Right hindlimb (tissue), 1 donor: Measurements from ENCODE around the gene RBM24.
"Not testable (repeated sequence)": the region's sequence is repeated elsewhere in the genome, so short reads cannot be mapped to it uniquely, and the experiment has no call there.

Experiments used
- DNase-seq: peaks from one replicate; pipeline ENCODE4 v3.0.0-alpha.2; 2018

The RBM24 gene

DNA sequence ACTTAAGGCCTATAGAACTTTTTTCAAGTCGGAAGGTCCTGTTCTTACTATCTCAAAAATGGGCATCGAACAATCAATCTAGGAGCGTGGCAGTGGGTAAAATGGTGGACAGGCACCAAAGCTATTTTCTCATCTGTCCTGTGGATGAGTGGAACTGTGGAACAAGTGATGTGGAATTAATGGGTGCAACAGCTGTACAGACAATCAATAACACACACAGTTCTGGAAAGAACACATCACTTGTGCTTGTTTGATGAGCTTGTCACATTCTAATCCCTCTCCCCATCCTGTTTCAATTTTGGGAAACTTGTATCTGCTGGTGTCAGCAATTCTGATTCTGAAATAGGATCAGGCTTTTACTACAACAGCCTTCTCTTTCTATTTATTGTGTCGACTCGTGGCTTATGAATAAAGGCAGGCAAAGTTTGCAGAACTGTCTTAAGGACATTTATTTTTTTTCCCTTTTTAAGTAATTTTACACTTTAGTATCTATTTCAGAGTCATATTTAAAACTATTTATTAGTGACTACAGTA is 11.5 kb downstream of the RBM24 start:
- DNase-seq = no peak

DNA sequence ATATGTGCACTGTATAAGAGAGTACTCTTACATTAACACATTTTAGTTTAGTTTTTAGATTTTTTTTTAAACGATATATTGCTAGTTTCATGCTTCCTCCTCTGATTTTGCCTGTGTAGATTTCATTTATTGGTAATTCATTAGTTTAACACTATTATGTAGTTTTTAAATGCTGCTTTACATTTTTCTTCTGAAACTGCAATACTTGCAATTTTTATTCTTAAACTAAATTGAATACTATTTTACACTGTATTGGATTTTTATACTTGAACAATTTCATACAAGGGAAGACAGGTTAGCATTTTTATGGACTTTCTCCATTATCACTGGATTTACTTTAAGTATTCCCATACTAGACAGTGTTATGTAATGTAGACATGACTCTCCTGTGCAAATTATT is 12.2 kb downstream of the RBM24 start:
- no peak for DNase-seq

DNA sequence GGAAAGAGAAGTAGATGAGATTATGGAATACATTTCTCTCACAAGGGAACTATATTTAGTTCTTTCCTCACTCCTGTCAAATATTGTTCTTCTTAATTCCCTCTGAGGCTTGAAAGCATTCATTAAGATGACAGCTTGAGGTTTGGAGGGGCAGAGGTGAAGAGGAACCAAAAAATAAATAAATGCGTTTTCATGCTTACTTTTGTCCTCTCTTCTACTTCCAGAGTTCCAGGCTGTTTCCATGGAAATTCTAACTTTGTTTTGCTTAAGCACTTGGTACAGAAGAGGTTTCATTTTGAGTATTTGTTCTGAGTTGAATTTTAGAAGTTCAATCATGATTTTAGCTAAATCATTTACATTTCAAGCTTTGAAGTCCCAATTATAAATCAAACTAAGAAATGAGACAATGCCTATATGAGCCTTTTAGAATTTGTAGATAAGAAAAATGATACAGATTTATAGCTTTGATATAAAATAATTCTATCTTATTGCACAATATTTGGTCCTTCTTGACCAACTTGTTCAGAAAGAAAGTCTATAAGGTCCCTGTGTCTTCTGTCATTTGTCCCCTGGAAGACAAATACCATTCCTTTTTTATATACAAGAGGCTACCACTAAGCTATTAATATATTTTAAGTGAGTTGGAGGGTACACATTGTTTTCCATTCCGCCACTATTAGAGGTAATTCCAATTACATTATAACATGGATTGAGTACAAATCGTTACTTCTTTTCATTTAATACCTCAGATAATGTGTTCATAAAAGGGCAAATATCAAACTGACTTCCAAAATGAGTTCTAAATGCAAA is 16.3 kb downstream of the RBM24 start:
- DNase-seq = no peak

DNA sequence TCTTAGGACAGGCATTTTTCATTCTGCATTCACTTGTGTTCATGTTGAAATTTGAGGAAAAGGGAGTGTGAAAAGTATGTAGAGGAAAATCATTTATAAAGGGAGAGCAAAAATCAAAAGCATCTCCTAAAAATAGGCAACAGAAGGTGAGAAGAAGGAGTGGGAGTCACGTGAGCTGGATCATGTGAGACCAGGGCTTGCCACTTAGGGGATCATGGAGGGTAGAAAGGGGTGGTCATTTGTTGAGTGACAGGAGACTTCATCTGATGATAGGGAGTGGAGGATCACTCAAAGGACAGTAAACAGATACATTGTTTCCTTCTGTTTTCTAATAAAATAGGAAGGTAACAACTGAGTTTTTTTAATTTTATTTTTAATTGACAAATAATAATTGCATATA is 17.1 kb downstream of the RBM24 start:
- DNase-seq = no peak

DNA sequence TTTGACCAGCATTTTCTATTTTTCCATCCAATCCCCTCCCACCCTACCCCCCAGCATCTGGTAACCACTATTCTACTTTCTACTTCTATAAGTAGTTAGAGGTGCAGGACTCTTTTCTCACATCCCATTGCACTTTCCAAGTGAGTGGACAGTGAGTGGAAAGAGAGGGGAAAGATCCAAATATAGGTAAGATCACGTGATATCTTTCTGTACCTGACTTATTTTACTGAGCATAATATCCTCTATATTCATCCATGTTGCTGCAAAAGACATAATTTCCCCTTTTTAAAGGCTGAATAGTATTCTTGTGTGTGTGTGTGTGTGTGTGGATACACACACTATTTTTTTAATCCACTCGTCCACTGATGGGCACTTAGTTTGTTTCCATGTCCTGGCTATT is 18.1 kb downstream of the RBM24 start:
- no peak for DNase-seq

DNA sequence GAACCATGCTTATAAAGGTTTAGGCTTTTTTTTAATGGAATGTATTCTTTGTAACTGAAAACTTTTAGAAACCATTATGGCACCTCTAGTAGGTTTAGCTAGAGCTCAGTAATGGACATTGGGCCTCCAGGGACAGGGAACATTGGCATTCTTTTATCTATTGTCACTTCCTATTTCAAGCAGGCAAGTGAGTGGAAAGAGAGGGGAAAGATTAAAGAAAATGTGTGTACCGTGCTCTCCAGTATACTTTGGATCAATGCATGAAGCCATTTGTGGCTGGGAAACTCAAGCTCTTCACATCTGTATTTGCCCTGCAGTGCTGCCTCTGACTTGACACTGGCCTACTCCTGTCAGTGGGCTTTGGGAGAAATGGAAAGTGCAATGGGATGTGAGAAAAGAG is 18.6 kb downstream of the RBM24 start:
- no peak for DNase-seq

DNA sequence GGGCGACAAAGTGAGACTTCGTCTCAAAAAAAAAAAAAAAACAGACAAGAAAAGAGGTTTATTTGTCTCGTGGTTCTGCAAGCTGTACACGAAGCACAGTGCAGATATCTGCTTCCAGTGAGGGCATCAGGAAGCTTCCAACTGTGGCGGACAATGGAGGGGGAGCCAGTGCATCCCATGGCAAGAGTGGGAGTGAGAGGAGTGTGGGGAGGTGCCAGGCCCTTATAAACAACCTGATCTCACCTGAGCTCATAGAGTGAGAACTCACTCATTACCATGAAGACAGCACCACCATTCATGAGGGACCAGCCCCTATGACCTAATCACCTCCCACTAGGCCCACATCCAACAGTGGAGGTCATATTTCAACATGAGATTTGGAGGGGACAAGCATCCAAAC is 19.5 kb downstream of the RBM24 start:
- DNase-seq = no peak

DNA sequence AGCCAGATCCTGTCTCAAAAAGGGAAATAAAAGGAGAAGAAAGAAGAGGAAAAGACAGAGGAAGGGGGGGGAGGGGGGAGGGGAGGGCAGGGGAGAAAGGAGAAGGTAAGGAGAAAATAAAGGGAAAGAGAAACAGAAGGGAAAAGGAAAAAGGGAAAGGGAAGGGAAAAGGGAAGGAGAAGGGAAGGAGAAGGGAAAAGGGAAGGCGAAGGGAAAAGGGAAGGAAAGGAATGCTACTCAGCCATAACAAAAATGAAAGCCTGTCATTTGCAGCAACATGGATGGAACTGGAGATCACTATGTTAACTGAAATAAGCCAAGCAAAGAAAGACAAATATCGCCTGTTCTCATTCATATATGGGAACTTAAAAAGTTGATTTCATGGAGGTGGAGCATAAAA is 22.3 kb downstream of the RBM24 start:
- DNase-seq = no peak

DNA sequence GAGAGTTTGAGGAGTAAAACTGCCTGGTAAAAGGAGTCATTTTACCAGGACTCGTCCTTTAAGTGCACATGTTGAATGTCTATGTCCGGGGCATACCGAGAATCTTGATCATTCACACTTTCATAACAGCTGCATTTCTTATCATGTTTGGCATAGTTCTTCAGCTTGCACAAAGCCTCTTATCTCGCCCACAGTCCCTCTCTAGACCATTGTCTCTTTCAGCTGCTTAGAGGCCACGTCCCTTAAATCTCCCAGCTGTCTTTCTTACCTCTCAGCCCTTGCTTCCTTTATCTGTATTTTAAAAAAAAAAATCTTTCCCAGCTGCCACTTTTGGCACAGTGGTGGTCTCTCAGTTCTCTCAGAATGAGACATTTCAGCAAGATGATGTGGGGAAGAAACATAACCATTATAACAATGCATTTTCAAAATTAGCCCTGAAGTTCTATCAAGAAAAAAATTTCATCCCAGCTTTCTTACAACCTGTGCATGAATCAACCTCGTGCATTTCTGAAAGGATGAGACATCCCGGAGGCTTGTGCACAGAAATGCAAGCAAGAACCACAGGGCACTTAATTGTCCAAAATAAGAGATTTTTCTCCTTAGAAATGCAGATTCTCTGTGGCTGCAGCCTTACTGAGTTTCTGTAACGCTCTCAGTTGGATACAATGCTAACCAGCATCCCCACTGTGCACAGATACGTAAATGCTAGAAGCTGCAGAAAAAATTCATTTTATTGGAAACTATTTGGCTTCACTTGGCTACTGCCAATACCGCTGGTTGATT is 24.2 kb downstream of the RBM24 start:
- DNase-seq = no peak

DNA sequence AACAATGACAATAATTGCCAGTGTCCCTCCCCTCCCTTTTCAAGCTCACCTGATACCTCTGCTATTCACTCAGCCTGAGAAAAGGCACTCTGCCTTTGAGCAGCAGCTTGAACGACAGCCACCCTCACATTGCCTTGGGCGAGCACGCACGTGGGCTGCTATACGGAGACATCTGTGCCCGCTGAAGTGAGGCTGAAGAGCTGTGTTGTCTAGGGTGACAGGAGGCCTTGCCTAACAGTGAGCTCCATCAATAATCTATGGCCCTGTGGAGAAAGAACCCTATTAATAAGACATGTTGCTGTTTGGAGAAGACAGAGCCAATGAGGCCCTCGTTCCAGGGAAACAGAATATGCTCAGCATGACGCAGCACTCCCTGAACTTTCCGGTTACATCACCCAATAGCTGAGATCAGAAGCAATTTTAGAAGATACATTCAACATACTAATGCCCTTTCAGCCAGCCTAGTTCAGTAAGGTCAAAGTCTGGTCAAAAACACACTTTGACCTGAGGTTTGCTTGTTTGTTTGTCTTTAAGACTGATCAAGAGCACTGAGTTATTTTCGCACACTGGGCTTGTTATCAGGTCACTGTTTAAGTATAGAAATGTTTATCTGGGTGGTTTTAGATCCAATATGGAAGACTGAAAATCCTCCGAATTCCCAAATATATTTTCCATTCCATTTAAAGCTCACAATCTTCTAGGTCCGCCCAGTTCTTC is 30.6 kb downstream of the RBM24 start:
- DNase-seq = no peak

DNA sequence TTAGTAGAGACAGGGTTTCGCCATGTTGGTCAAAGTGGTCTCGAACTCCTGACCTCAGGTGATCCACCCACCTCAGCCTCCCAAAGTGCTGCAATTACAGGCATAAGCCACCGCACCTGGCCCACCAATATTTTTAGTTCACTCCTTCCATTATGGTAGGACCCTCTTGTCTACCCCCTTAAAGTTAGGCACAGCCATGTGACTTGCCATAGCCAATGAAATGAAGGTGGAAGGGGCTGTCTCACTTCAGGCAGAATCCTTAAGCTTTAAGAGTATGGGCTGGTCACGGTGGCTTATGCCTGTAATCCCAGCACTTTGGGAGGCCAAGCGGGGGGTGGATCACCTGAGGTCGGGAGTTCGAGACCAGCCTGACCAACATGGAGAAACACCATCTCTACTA is 32.1 kb downstream of the RBM24 start:
- not testable (repeated sequence) for DNase-seq

DNA sequence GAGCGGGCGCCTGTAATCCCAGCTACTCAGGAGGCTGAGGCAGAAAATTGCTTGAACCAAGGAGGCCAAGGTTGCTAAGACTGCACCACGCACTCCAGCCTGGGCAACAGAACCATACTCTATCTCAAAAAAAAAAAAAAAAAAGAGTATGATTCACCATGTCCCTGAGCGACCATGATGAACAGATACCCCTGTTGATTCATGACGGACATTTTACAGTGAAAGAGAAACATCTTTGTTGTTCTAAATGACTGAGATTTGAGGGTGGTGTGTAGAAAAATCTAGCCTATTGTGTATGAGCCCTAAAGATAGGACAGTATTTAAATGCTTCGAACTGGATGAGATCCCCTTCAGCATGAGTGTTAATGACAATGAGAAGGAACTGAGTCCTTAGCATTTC is 32.8 kb downstream of the RBM24 start:
- DNase-seq = no peak

DNA sequence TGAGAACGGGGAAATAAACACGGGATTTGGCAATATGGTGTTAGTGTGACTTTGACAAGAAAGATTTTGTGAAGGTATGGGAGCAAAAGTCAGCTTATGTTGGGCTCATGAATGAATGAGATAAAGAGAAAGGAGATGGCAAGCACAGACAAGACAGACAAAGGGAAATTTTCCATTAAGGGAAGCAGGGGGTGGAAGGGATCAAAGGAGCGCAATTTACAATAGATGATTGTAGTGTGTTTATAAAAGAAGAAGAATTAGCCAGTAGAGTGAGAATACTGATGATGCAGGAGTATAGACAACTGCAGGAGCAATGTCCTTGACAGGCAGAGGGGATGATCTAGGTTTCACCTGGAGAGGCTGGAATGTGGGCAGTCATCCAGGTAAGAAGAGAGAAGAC is 34.1 kb downstream of the RBM24 start:
- no peak for DNase-seq

DNA sequence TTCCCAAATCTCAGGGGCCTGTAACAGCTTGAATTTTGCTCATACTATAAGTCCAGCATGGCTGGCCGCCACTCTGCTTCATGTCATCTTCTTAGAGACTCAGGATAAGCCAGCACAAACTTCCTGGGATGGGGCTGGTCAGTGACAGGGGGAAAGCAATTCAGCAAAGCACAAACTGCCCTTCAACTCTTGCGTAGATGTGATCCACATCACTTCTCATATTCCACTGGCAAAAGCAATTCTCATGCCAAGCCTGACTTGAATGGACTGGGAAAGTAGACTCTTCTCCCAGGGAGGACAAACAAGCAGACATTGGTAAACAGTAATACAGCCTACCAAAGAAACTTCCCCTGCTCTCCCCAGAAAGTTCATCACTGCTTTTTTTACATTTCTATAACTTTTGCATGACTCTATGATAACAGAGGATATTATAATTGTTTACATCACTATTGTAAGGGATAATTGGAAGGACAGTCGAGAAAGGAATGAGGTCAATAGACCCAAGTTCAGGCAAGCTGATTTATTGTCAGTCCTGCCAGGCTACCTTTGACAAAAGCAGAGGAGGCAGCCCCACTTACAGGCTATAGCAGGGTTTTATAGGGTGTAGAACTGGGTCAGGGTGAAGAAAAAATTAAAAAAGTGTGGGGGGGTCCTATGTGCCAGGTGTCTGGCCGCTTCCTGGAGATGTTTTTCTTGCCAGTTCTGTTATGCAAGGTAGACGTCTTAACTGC is 37.4 kb downstream of the RBM24 start:
- no peak for DNase-seq

DNA sequence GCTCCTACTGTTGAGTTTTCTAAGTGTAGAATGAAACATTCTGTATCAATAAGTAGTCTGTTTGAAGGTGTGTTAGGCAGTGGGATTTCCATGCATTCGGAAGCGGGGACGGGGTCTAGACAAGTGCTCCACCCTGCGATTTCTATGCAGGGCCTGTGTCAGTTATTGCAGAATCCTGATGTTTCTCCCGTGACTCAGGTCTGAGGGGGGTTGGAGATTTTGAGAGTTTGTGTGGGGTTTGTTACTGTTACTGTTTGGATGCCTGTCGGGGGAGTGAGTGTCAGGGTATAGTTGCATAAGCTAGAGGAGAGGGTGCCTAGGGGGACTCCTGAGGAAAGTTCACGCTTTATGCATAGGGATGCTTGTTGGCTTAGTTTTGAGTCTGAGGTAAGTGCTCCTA is 39.1 kb downstream of the RBM24 start:
- DNase-seq = not testable (repeated sequence)

DNA sequence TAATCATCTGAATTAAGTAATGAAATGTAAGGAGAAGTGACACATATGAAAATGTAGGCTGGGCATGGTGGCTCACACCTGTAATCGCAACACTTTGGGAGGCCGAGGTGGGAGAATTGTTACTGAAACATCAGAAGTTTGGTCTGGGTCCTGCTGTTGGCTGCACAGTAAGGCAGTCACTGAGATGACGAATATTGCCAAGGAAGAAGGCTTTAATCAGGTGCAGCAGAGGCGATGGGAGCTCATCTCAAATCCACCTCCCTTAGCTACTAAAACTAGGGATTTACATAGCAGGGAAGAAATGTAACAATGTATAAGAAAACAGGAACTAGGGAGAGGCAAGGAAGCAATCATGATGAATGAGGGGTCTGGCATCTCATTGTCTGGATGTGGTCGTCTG is 50.1 kb downstream of the RBM24 start:
- no peak for DNase-seq

DNA sequence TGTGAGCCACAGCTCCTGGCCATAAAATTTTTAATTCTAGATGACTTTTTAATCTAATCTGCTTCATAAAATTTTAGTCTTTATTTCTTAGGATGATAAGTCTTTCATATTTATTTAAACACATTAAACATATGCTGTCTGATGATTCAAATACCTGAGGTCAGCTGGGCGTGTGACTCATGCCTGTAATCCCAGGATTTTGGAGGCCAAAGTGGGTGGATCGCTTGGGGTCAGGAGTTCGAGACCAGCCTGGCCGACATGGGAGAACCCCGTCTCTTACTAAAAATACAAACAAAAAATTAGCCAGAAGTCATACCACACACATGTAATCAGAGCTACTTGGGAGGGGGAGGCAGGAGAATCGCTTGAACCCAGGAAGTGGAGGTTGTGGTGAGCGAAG is 53.1 kb downstream of the RBM24 start:
- no peak for DNase-seq

DNA sequence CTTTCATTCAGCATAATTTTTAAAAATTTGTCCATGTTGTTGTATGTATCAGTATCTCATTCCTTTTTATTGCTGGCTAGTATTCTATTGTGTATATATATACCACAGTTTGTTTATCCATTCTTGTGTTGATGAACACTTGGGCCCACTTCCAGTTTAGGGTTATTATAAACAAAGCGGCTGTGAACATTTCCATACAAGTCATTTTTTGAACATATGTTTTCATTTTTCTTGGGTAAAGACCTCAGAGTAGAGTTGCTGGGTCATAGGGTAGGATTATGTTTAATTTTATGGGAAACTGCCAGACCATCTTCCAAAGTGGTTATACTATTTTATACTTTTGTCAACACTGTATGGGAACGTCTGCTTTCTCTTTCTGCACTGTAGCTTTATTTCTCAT is 55.3 kb downstream of the RBM24 start:
- no peak for DNase-seq

DNA sequence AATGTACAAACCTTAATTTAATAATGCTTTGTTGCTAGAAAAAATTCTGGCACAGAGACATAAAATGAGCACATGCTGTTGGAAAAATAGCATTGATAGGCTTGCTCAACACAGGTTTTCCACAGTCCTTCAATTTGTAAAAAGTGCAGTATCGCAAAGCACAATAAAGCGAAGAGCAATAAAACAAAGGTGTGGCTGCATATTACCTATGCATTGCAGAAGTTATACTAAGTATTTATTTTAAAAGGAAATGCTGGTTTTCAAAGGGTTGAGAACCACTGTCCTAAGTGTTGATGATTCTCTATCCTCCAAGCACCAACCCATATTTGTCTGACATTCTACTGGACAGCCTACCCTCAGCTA is 58.1 kb downstream of the RBM24 start:
- DNase-seq = no peak

DNA sequence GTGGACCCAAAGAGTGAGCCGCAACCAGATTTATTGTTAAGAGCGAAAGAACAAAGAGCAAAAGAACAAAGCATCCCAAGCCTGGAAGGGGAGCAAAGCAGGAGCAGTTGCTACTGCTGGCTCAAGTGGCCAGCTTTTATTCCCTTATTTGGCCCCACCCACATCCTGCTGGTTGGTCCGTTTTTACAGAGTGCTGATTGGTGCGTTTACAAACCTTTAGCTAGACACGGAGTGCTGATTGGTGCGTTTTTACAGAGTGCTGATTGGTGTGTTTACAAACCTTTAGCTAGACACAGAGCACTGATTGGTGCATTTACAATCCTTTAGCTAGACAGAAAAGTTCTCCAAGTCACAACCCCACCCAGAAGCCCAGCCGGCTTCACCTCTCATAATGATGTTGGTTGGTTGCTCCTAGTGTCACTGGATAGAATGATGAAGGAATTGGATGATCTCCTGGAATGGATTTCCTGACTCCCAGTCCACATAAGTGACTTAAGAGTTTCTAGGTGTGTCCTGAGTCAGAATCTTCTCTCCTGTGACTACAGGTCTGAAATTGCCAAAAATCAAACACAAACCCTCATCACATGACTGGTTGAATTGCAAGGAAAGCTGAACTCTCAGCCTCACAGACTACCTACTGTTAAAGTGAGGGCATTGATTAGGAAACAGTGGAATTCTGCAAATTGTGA is 60.1 kb downstream of the RBM24 start:
- DNase-seq = no peak

DNA sequence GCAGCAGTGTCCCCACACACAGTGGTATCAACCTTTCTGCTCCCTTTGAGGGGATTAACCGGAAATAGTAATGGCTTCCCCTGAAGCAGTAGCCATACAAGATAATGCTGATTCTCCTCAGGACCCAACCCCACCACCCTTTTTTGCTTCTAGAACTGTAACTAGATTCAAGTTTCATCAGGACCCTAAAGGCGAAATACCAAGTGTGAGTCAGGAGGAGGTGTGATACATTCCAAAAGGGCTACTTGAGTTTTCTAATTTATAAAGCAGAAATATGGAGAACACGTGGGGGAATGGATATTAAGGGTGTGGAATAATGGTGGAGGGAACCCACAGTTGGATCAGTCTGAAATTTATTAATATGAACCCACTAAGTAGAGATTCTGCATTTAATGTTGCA is 60.7 kb downstream of the RBM24 start:
- DNase-seq = no peak

DNA sequence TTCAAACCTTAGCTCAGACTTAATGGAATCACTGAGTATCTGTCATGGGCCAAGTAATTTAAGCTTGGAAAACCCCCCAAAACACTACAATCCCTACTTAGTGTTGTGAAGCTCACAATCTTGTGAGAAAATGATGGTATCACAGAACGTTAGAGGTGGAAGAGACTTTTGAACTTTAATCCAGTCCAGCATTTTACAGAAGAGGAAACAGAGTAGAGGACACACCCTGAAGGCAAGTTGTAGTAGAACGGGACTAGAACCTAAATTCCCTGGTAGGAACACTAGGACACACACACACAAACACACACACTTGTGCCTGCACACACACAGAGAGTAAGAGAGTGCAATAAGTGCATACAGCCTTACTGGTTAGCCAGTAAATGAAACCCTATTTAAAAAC is 62.1 kb downstream of the RBM24 start:
- no peak for DNase-seq
